HepG2 (cell line): ENCODE measurements around the gene ZFAND2B. TPM values are rescaled to one million over a fixed set of nuclear protein-coding genes. Genes with fewer than 3 reads are reported as not detected.

ENCODE experiments used
- ATAC-seq: fragments of 200-7000 bp; cut with Tn5 transposase; 3 replicates; pipeline ENCODE4 v1.9.1; 2020; ENCODE audit warnings: mild to moderate bottlenecking, moderate library complexity
- BruUV-seq: library from RNA; stranded (reverse); fragments of 400-500 nt; replicated peaks from 2 replicates; lab custom pipeline; 2021; lab: Mats Ljungman, UMichigan
- CTCF ChIA-PET: fragments of 300-600 bp; formaldehyde crosslinking; extraction: SDS; loops from one replicate; lab custom pipeline; 2021; ENCODE audit warnings: low total read pairs, inconsistent platforms, low intra/inter-chr PET ratio; lab: Yijun Ruan, JAX
- POLR2A ChIA-PET: fragments of 350-600 bp; sonication (Branson Sonifier 250); formaldehyde crosslinking; loops from one replicate; lab custom pipeline; 2020; ENCODE audit warnings: antibody characterized with exemption, inconsistent platforms; lab: Yijun Ruan, JAX
- DNase-seq: peaks from one replicate; pipeline ENCODE4 v3.0.0-alpha.2; 2015; ENCODE audit warnings: low spot score
- FAIRE-seq: peaks from 3 replicates; lab custom pipeline; 2011; peaks lifted over from hg19 to GRCh38; lab: Jason Lieb, UNC
- H2AFZ ChIP-seq: one replicate; pipeline ENCODE4 v1.6.1; 2011; ENCODE audit warnings: low read length, inconsistent platforms
- H3K27ac ChIP-seq: fragments of 300-600 bp; 3 replicates; pipeline ENCODE4 v1.8.0; 2011; ENCODE audit warnings: mixed run types, mild to moderate bottlenecking, mixed read lengths, low read length, inconsistent platforms; ENCODE audit not compliant: insufficient read depth; ENCODE audit errors: extremely low read length
- H3K27me3 ChIP-seq, 2 experiments: fragments of 200-600 bp in 1 of 2; 2 replicates in 1 of 2; 3 replicates in 1 of 2; pipeline versions ENCODE4 v1.6.0 to v1.8.0; 2011; ENCODE audit warnings: low read length in 2 of 2, mild to moderate bottlenecking in 2 of 2, moderate library complexity in 2 of 2, inconsistent platforms in 1 of 2; ENCODE audit not compliant: insufficient read depth in 2 of 2, control insufficient read depth in 1 of 2
- H3K36me3 ChIP-seq, 2 experiments: fragments of 200-600 bp in 1 of 2; replicated peaks in 1 of 2; 2 replicates in 1 of 2; 3 replicates in 1 of 2; pipeline versions ENCODE4 v1.5.1 to v1.8.0; 2011; ENCODE audit warnings: low read length in 2 of 2, inconsistent platforms in 1 of 2; ENCODE audit not compliant: insufficient read depth in 2 of 2, control insufficient read depth in 1 of 2
- H3K4me1 ChIP-seq: 2 replicates; pipeline ENCODE4 v1.5.1; 2012; ENCODE audit warnings: low read length, inconsistent platforms; ENCODE audit not compliant: insufficient read depth
- H3K4me2 ChIP-seq: 2 replicates; pipeline ENCODE4 v1.6.0; 2011; ENCODE audit warnings: low read depth, low read length, inconsistent platforms
- H3K4me3 ChIP-seq, 3 experiments: fragments of 200-600 bp in 1 of 3; sonication (generic), shearing (Covaris generic) in 1 of 3; replicated peaks in 1 of 3; 2 replicates each; pipeline ENCODE4 v1.5.1; 2011 to 2016; ENCODE audit warnings: low read length in 3 of 3, inconsistent platforms in 2 of 3, low read depth in 2 of 3, mild to moderate bottlenecking in 2 of 3, control low read depth in 1 of 3, mixed read lengths in 1 of 3; ENCODE audit not compliant: insufficient read depth in 1 of 3
- H3K79me2 ChIP-seq: one replicate; pipeline ENCODE4 v1.6.1; 2011; ENCODE audit warnings: low read length, inconsistent platforms; ENCODE audit not compliant: insufficient read depth
- H3K9ac ChIP-seq: 2 replicates; pipeline ENCODE4 v1.6.0; 2011; ENCODE audit warnings: mild to moderate bottlenecking, low read depth, low read length, inconsistent platforms; ENCODE audit not compliant: insufficient read depth
- H3K9me3 ChIP-seq: 2 replicates; pipeline ENCODE4 v1.5.1; 2012; ENCODE audit warnings: mild to moderate bottlenecking, low read length
- H4K20me1 ChIP-seq: 2 replicates; pipeline ENCODE4 v1.6.0; 2011; ENCODE audit warnings: inconsistent platforms, mild to moderate bottlenecking, low read length, moderate library complexity; ENCODE audit not compliant: insufficient read depth
- ATRX ChIP-seq: sonication (generic); formaldehyde crosslinking; IDR thresholded peaks from 2 replicates; pipeline ENCODE4 v1.4.0; 2020; ENCODE audit warnings: missing genetic modification reagents, borderline replicate concordance
- MED1 ChIP-seq: sonication (generic); formaldehyde crosslinking; IDR thresholded peaks from 2 replicates; pipeline ENCODE4 v1.4.0; 2020; ENCODE audit warnings: missing genetic modification reagents
- POLR2A ChIP-seq, 2 experiments: IDR thresholded peaks; 2 replicates each; pipeline ENCODE4 v1.6.1; 2011; ENCODE audit warnings: low read depth in 2 of 2, low read length in 2 of 2, mild to moderate bottlenecking in 1 of 2, moderate library complexity in 1 of 2; ENCODE audit not compliant: insufficient read depth in 1 of 2
- SRY ChIP-seq: sonication (generic); formaldehyde crosslinking; IDR thresholded peaks from 2 replicates; pipeline ENCODE4 v1.8.0; 2022; ENCODE audit warnings: mild to moderate bottlenecking, missing genetic modification reagents
- ZNF407 ChIP-seq: sonication (generic); formaldehyde crosslinking; IDR thresholded peaks from one replicate; pipeline ENCODE4 v1.5.1; 2020; ENCODE audit warnings: mild to moderate bottlenecking, missing genetic modification reagents; ENCODE audit errors: not compliant biosample characterization
- WGBS: methylation state at CpG from one replicate; pipeline ENCODE4 v1.1.6; 2017; ENCODE audit warnings: low lambda C conversion rate; 5-methylcytosine and 5-hydroxymethylcytosine counted together
- in situ Hi-C: cut with HindIII; loops from 2 replicates; pipeline ENCODE4 v1.10.0; 2017; ENCODE audit warnings: low pct_unique_long_range_greater_than_20kb; ENCODE audit not compliant: extremely low pct_ligation_motif_present
- intact Hi-C: fragments of 100-400 bp; cut with micrococcal nuclease; formaldehyde crosslinking; loops from one replicate; pipeline ENCODE4 v1.10.0; 2022; ENCODE audit not compliant: unreplicated experiment
- polyA plus RNA-seq, 8 experiments: library from polyadenylated mRNA; depleted of rRNA in 3 of 8; stranded (reverse) in 7 of 8; unstranded in 1 of 8; fragments of >200 nt; fragmentation: Illumina TruSeq in 4 of 8; extraction: Trizol in 4 of 8; gene quantifications; 2 replicates each; pipeline versions ENCODE4 v1.2.1 to v1.2.3, GENCODE V29; 2011 to 2016; ENCODE audit warnings: low read depth in 4 of 8, missing spikeins in 1 of 8, mixed read lengths in 1 of 8; ENCODE audit not compliant: insufficient read depth in 1 of 8
- total RNA-seq, 5 experiments: library from RNA; depleted of rRNA; stranded (reverse); fragments of >200 nt; fragmentation: Illumina TruSeq; extraction: Trizol; gene quantifications; 2 replicates each; pipeline ENCODE4 v1.2.3, GENCODE V29; 2016; ENCODE audit warnings: low read depth in 1 of 5

ZFAND2B gene
- total and polyA plus RNA-seq, 2 of the 13 experiments (the other 11 are each of a cell fraction or from before 2014, with no cell fraction given), result 53.3 to 115 TPM

GRCh38 chr2:219198974-219199373, 7.6 kb upstream of the ZFAND2B start:
- ATAC-seq, result peak; percentile 21; the same call in 2 of the 3 replicates
- in situ Hi-C loops, result no loop called here

GRCh38 chr2:219199470-219200211, 6.9 kb upstream of the ZFAND2B start:
- DNase-seq, result no peak
- peaks cover 33% of the 10 kb centered on the region for H3K4me1 ChIP-seq
- no peaks in the 10 kb centered on the region for H3K27me3 ChIP-seq
- intact Hi-C loops (no loop called here), in situ Hi-C loops (no loop called here)
- H3K79me2 ChIP-seq, result no peaks in the 10 kb centered on the region
- peak overlapping the region; percentile 25 for H3K27ac ChIP-seq
- no peak overlapping the region for H2AFZ ChIP-seq
- H3K9ac ChIP-seq, result no peak overlapping the region
- CTCF ChIA-PET, result no interaction called here
- peak overlapping the region; percentile 37; the same call in 1 of the 2 replicates for H3K4me2 ChIP-seq
- POLR2A ChIA-PET, result interaction anchor here (0.7 to 10.9 kb wide), 11 partner anchors 8 to 79 kb away, joined by 3 to 102 read pairs (median 9); partner anchors contain the start of genes ABCB6, CNPPD1, DNAJB2 and GLB1L
- H3K4me3 ChIP-seq, result no peak overlapping the region
- FAIRE-seq, result no peak
- H3K9me3 ChIP-seq, result no peaks in the 10 kb centered on the region
- peak; percentile 39 for ATAC-seq
- H3K36me3 ChIP-seq, result no peaks in the 10 kb centered on the region
- BruUV-seq, result no TSS peak
- no peaks in the 10 kb centered on the region for H4K20me1 ChIP-seq
- 77% methylated on average over 12 of the region's 12 CpGs for WGBS
- TF ChIP-seq SRY (CRISPR knock-in tag), result no peak
- TF ChIP-seq ZNF407, result peak; percentile 38
- TF ChIP-seq MED1 (CRISPR knock-in tag), result 0 out of 2 replicates have a peak, but pooled peaks have one; percentile 17

More at GRCh38 chr2:219198974-219199373, 7.6 kb upstream of the ZFAND2B start:
- FAIRE-seq, result no peak
- WGBS, result 57% methylated on average over 5 of the region's 5 CpGs
- BruUV-seq, result no TSS peak
- H4K20me1 ChIP-seq, result no peaks in the 10 kb centered on the region
- H2AFZ ChIP-seq, result no peak overlapping the region
- no peaks in the 10 kb centered on the region for H3K36me3 ChIP-seq
- ChIA-PET CTCF (no interaction called here), POLR2A (interaction anchor here (0.7 to 10.9 kb wide), 6 partner anchors 9 to 46 kb away, joined by 3 to 102 read pairs (median 4); partner anchors contain the start of genes GLB1L, STK16 and ZFAND2B)
- H3K4me2 ChIP-seq, result peak overlapping the region; percentile 37; the same call in 1 of the 2 replicates
- no peak for DNase-seq
- intact Hi-C loops, result no loop called here
- peaks cover 33% of the 10 kb centered on the region for H3K4me1 ChIP-seq
- H3K9me3 ChIP-seq, result no peaks in the 10 kb centered on the region
- no peak overlapping the region for H3K9ac ChIP-seq
- H3K27ac ChIP-seq, result peak overlapping the region; percentile 4
- no peak overlapping the region for H3K4me3 ChIP-seq
- TF ChIP-seq POLR2A (IDR thresholded peaks at IDR 0.05; ENCODE audit: insufficient read depth in 1 of 2, low read depth in 2 of 2, low read length in 2 of 2), result peak in 1 of 2 experiments; percentile 17; a peak in 1 of 4 replicates
- no peak for TF ChIP-seq ATRX (CRISPR knock-in tag)
- no peaks in the 10 kb centered on the region for H3K27me3 ChIP-seq
- H3K79me2 ChIP-seq, result no peaks in the 10 kb centered on the region
